SU-DHL-6 (cell line): ENCODE data around the gene ARHGEF3.

Source experiments
- H2AFZ ChIP-seq: fragments of 200-600 bp; sonication (generic); 2 replicates; pipeline ENCODE4 v1.6.1; 2014; ENCODE audit warnings: low read depth, mild to moderate bottlenecking, moderate library complexity, mixed read lengths, antibody characterized with exemption, low read length; ENCODE audit not compliant: severe bottlenecking
- H3F3A ChIP-seq: fragments of 200-600 bp; shearing (Covaris generic); 2 replicates; pipeline ENCODE4 v1.6.0; 2016; ENCODE audit warnings: antibody characterized with exemption, mild to moderate bottlenecking; ENCODE audit not compliant: insufficient read depth
- H3K27ac ChIP-seq: fragments of 200-600 bp; sonication (generic); 2 replicates; pipeline ENCODE4 v1.5.1; 2016; ENCODE audit warnings: low read depth, mild to moderate bottlenecking, low read length, moderate library complexity, mixed read lengths
- H3K27me3 ChIP-seq: fragments of 200-600 bp; sonication (generic), shearing (Covaris generic); 2 replicates; pipeline ENCODE4 v1.6.0; 2014; ENCODE audit warnings: mild to moderate bottlenecking, low read length
- H3K36me3 ChIP-seq: fragments of 200-600 bp; sonication (generic); 2 replicates; pipeline ENCODE4 v1.6.1; 2014; ENCODE audit warnings: mild to moderate bottlenecking, low read length, mixed read lengths
- H3K4me2 ChIP-seq: fragments of 300-600, 200-600 bp; shearing (Covaris generic), sonication (generic); 2 replicates; pipeline ENCODE4 v1.6.0; 2014; ENCODE audit warnings: low read length, low read depth, mild to moderate bottlenecking; ENCODE audit not compliant: poor library complexity, severe bottlenecking
- H3K4me3 ChIP-seq: fragments of 200-600 bp; sonication (generic); 2 replicates; pipeline ENCODE4 v1.5.1; 2014; ENCODE audit warnings: antibody characterized with exemption, low read length, mild to moderate bottlenecking, mixed read lengths; ENCODE audit not compliant: insufficient read depth, poor library complexity, severe bottlenecking
- H3K79me2 ChIP-seq: fragments of 200-600 bp; sonication (generic); 2 replicates; pipeline ENCODE4 v1.6.1; 2014; ENCODE audit warnings: mild to moderate bottlenecking, low read length, moderate library complexity; ENCODE audit not compliant: insufficient read depth
- H3K9ac ChIP-seq: fragments of 200-600 bp; sonication (generic); 2 replicates; pipeline ENCODE4 v1.7.0; 2014; ENCODE audit warnings: mild to moderate bottlenecking, low read length
- H3K9me2 ChIP-seq: fragments of 200-600 bp; sonication (generic); replicated peaks from 2 replicates; pipeline ENCODE4 v1.6.1; 2014; ENCODE audit warnings: low read length; ENCODE audit not compliant: insufficient read depth
- H3K9me3 ChIP-seq: fragments of 200-600 bp; sonication (generic); 2 replicates; pipeline ENCODE4 v1.6.1; 2014; ENCODE audit warnings: low read length, mixed read lengths; ENCODE audit not compliant: insufficient read depth
- H4K20me1 ChIP-seq: fragments of 200-600 bp; sonication (generic); 2 replicates; pipeline ENCODE4 v1.6.1; 2014; ENCODE audit warnings: low read depth, mild to moderate bottlenecking, antibody characterized with exemption, low read length, moderate library complexity, mixed read lengths
- EZH2phosphoT487 ChIP-seq: fragments of 200-600 bp; sonication (generic), shearing (Covaris generic); conservative IDR thresholded peaks from 2 replicates; pipeline ENCODE4 v1.6.1; 2018; ENCODE audit warnings: mild to moderate bottlenecking, antibody characterized with exemption, low read length, moderate library complexity, mixed read lengths
- TF ChIP-seq, protein P1 (sequence below): fragments of 200-600 bp; sonication (generic); IDR thresholded peaks from one replicate; pipeline ENCODE4 v1.5.1; 2017; ENCODE audit warnings: antibody characterized with exemption, mild to moderate bottlenecking, low read length, moderate library complexity; ENCODE audit not compliant: insufficient read depth, poor library complexity, severe bottlenecking

The ARHGEF3 gene

GRCh38 chr3:56769116-56769707 lies 32.5 kb downstream of the ARHGEF3 start:
- Histone ChIP-seq H3K27me3 (no peaks in the 10 kb centered on the region), H3K4me2 (no peak overlapping the region), H3K9me3 (no peaks in the 10 kb centered on the region), H3K9me2 (no peaks in the 10 kb centered on the region), H3K27ac (no peak overlapping the region), H3K36me3 (no peaks in the 10 kb centered on the region), H2AFZ (no peak overlapping the region), H4K20me1 (no peaks in the 10 kb centered on the region), H3K9ac (no peak overlapping the region), H3K4me3 (no peak overlapping the region), H3F3A (no peaks in the 10 kb centered on the region), H3K79me2 (no peaks in the 10 kb centered on the region)
- TF ChIP-seq EZH2phosphoT487, result no peak
- TF ChIP-seq, protein P1, sequence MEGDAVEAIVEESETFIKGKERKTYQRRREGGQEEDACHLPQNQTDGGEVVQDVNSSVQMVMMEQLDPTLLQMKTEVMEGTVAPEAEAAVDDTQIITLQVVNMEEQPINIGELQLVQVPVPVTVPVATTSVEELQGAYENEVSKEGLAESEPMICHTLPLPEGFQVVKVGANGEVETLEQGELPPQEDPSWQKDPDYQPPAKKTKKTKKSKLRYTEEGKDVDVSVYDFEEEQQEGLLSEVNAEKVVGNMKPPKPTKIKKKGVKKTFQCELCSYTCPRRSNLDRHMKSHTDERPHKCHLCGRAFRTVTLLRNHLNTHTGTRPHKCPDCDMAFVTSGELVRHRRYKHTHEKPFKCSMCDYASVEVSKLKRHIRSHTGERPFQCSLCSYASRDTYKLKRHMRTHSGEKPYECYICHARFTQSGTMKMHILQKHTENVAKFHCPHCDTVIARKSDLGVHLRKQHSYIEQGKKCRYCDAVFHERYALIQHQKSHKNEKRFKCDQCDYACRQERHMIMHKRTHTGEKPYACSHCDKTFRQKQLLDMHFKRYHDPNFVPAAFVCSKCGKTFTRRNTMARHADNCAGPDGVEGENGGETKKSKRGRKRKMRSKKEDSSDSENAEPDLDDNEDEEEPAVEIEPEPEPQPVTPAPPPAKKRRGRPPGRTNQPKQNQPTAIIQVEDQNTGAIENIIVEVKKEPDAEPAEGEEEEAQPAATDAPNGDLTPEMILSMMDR, result no peak

GRCh38 chr3:56764904-56765547 lies 36.7 kb downstream of the ARHGEF3 start:
- no peak overlapping the region for H3K27ac ChIP-seq
- no peak overlapping the region for H3K4me2 ChIP-seq

DNA sequence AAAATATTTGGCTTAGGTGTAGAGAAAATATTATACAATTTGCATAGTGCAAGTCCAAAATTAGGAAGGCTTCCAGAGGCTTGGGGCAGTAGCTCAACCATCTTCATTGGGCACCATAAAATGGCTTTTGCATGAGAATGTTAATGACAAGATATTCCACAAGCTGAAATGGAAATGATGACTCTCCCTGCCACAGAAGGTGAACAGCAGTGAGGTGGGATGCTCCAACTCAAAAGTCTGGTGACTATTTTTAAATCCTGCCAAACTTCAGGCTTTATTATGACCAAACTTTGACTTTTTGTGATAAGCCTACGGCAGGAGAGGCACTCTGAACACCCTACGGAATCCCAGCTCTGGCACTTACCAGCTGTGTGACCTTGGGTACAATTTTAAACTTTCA lies 37.6 kb downstream of the ARHGEF3 start:
- H4K20me1 ChIP-seq, result no peaks in the 10 kb centered on the region
- no peak overlapping the region for H3K27ac ChIP-seq
- H3K4me3 ChIP-seq, result no peak overlapping the region
- no peaks in the 10 kb centered on the region for H3K79me2 ChIP-seq
- H3K4me2 ChIP-seq, result no peak overlapping the region
- no peaks in the 10 kb centered on the region for H3F3A ChIP-seq
- H3K27me3 ChIP-seq, result no peaks in the 10 kb centered on the region
- H3K36me3 ChIP-seq, result no peaks in the 10 kb centered on the region
- TF ChIP-seq, protein P1, result no peak
- no peak for TF ChIP-seq EZH2phosphoT487
- no peaks in the 10 kb centered on the region for H3K9me3 ChIP-seq
- H3K9me2 ChIP-seq, result no peaks in the 10 kb centered on the region
- H3K9ac ChIP-seq, result no peak overlapping the region
- no peak overlapping the region for H2AFZ ChIP-seq

More at GRCh38 chr3:56764904-56765547, 36.7 kb downstream of the ARHGEF3 start:
- no peak overlapping the region for H3K9ac ChIP-seq
- no peaks in the 10 kb centered on the region for H3K9me3 ChIP-seq
- H3F3A ChIP-seq, result no peaks in the 10 kb centered on the region
- H3K79me2 ChIP-seq, result no peaks in the 10 kb centered on the region
- H4K20me1 ChIP-seq, result no peaks in the 10 kb centered on the region
- no peaks in the 10 kb centered on the region for H3K9me2 ChIP-seq
- no peak overlapping the region for H2AFZ ChIP-seq
- TF ChIP-seq, protein P1, result no peak
- no peak for TF ChIP-seq EZH2phosphoT487
- no peak overlapping the region for H3K4me3 ChIP-seq
- H3K36me3 ChIP-seq, result no peaks in the 10 kb centered on the region
- H3K27me3 ChIP-seq, result no peaks in the 10 kb centered on the region
